Measurements from ENCODE around the gene SLC13A5. TPM values are rescaled to one million over a fixed set of nuclear protein-coding genes. Genes with fewer than 3 reads are reported as not detected.
A peak's percentile ranks its signal among the peaks of the same experiment; 100 is the strongest.
"Not testable (repeated sequence)": the region's sequence is repeated elsewhere in the genome, so short reads cannot be mapped to it uniquely, and the experiment has no call there.

SLC13A5 gene
- total RNA-seq, 1 donor from 2014 or later, result not detected

- intact Hi-C loops (cut with DNase I), result no loop called here
- ATAC-seq (ENCODE audit: poor library complexity) (no peak), DNase-seq (no peak)
Observed at GRCh38 chr17:6670571-6670970, 42.6 kb downstream of the SLC13A5 start.

- intact Hi-C loops (cut with DNase I), result loop anchor here (10.0 kb wide), 1 partner anchor 335 kb away; no protein-coding TSS in a partner anchor
Observed at GRCh38 chr17:6669479-6670212, 43.5 kb downstream of the SLC13A5 start.

DNA sequence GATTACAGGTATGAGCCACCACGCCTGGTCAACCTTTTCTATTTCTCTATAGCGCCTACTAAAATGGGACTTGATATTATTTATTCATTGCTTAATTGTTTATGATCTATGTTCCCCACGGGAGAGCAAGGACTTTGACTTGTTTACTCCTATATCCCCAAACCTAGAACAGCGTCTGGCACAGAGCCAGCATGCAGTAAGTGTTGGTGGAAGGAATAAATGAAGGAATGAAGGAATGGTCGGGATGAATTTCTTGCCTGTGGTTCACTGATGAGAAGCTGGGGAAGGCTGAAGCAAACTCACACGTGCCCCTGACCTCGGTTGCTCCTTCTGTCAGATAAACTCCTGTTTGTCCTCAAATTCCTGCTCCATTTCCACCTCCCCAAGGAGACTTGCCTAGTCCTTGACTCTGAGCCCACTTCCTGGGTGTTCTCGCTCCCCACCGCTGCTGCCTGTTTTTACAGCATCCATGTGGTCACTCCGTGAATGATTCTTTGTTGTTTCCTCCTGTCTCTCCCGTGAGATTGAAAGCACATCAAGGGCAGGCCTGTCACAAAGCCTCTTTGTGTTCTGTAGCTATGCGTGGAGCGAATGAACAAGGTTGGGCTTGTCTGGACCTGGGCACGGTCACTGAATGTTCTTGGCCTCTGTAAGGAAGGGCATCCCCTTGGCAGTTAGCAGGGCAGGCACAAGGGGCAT is 44.3 kb downstream of the SLC13A5 start:
- ATAC-seq (ENCODE audit: poor library complexity), result no peak
- DNase-seq, result no peak
- intact Hi-C loops (cut with DNase I), result loop anchor here (10.0 kb wide), 1 partner anchor 336 kb away; no protein-coding TSS in a partner anchor

More at GRCh38 chr17:6669479-6670212, 43.5 kb downstream of the SLC13A5 start:
- DNase-seq, result no peak
- ATAC-seq (ENCODE audit: poor library complexity), result no peak

- intact Hi-C loops (cut with DNase I), result loop anchor here (10.0 kb wide), 1 partner anchor 337 kb away; no protein-coding TSS in a partner anchor
- DNase-seq (no peak), ATAC-seq (ENCODE audit: poor library complexity) (no peak)
Observed at GRCh38 chr17:6668219-6668618, 45.0 kb downstream of the SLC13A5 start.

DNA sequence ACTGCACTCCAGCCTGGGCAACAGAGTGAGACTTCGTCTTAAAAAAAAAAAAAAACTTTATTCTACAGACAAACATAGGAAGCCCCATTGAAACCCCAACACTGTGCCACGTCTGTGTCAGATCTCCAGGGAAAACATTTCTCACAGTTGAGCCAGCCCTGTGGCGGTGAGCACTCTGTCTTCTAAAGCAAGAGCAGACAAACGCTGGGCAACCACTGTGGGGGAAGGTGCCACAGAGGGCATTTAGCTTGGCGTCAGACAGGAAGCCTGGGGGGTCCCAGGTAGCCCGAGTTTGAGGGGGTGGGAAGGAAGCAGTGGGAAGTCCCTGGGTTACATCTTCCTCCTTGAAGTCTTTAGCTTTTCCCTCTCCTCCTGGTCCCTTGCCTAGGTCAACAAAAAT is 45.7 kb downstream of the SLC13A5 start:
- DNase-seq (no peak), ATAC-seq (ENCODE audit: poor library complexity) (no peak)
- intact Hi-C loops (cut with DNase I), result loop anchor here (10.0 kb wide), 1 partner anchor 337 kb away; no protein-coding TSS in a partner anchor

GRCh38 chr17:6666557-6666956 is 46.6 kb downstream of the SLC13A5 start:
- intact Hi-C loops (cut with DNase I), result loop anchor here (10.0 kb wide), 1 partner anchor 338 kb away; no protein-coding TSS in a partner anchor
- ATAC-seq (ENCODE audit: poor library complexity) (no peak), DNase-seq (no peak)

DNA sequence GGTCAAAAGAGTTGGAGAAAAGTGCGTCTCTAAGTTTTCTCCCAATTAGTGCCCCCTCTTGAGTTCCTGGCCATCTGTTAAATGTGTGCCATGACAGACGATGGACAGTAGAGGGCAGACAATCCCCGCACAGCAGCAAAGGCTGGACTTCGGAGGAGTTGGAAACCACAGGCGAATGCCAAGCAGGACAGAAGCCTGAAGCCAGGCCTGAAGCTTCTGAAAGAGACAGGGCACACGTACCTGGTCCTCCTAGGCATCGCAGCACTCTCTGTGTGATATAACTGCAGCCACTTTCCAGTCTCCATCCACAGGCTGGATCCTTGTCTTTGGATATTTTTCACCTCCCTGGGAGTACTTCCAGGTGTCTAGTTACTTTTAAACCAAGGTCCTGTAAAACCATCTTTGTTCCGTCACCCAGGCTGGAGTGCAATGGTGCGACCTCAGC is 47.1 kb downstream of the SLC13A5 start:
- DNase-seq (peak; percentile 77), ATAC-seq (ENCODE audit: poor library complexity) (peak; percentile 94)
- intact Hi-C loops (cut with DNase I), result loop anchor here (10.0 kb wide), 1 partner anchor 339 kb away; no protein-coding TSS in a partner anchor

- ATAC-seq (ENCODE audit: poor library complexity); DNase-seq: not testable (repeated sequence)
- intact Hi-C loops (cut with DNase I), result loop anchor here (10.0 kb wide), 1 partner anchor 342 kb away; no protein-coding TSS in a partner anchor
Observed at GRCh38 chr17:6663200-6663599, 50.0 kb downstream of the SLC13A5 start.

- intact Hi-C loops (cut with DNase I), result loop anchor here (10.0 kb wide), 1 partner anchor 343 kb away; no protein-coding TSS in a partner anchor
- ATAC-seq (ENCODE audit: poor library complexity) (no peak), DNase-seq (no peak)
Observed at GRCh38 chr17:6661464-6661848, 51.7 kb downstream of the SLC13A5 start.

DNA sequence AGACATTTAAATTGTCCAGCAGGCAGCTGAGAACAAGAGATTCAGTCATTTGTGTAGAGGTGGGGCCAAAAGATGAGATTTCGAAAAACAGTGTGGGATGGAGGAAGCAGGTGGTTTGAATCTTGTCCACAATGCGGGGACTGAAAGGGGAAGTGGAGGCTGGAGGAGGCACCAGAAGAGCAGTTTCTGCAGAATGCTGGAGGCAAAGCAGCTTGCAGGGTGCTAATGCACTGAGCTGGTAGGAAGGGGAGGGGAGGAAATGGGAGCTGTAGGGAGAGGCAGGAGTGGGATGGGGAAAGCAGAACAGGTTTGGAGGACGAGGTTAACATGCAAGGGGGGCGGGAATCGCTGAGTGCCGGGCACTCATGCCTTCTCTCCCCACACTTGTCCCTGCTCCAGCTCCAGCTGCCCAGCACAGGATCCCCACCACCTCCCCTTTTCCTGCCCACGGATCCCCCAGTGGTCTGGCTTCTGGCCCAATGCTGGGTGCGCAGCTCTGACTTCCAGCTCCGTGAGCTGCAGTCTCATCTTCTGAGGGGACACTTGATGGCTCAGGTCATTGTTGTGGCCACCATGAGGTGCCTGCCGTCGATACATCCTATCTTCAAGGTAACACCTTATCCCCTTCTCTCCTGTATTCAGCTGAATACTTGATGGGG is 52.2 kb downstream of the SLC13A5 start:
- DNase-seq (no peak), ATAC-seq (ENCODE audit: poor library complexity) (peak; percentile 43)
- intact Hi-C loops (cut with DNase I), result loop anchor here (10.0 kb wide), 1 partner anchor 344 kb away; no protein-coding TSS in a partner anchor

GRCh38 chr17:6660101-6660500 is 53.1 kb downstream of the SLC13A5 start:
- DNase-seq, result no peak
- no peak for ATAC-seq (ENCODE audit: poor library complexity)
- intact Hi-C loops (cut with DNase I), result loop anchor here (10.0 kb wide), 1 partner anchor 345 kb away; no protein-coding TSS in a partner anchor

DNA sequence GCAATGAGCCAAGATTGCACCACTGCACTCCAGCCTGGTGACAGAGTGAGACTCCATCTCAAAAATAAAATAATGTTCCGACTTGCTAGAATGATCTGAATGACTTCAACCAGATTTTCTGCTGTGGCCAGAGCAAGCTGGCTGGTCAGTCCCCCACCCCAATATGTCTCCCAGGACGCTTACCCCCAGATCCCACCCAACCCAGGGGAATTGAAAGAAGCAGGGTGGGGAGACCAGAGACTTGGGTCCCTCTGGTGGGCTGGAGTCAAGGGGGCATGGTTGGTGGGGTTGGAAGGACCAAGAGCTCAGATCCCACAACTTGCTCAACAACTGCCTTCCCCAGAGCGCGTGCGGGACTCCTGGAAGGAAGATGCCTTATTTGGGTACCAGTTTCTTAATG is 54.8 kb downstream of the SLC13A5 start:
- DNase-seq; ATAC-seq (ENCODE audit: poor library complexity); intact Hi-C loops (cut with DNase I): not testable (repeated sequence)

DNA sequence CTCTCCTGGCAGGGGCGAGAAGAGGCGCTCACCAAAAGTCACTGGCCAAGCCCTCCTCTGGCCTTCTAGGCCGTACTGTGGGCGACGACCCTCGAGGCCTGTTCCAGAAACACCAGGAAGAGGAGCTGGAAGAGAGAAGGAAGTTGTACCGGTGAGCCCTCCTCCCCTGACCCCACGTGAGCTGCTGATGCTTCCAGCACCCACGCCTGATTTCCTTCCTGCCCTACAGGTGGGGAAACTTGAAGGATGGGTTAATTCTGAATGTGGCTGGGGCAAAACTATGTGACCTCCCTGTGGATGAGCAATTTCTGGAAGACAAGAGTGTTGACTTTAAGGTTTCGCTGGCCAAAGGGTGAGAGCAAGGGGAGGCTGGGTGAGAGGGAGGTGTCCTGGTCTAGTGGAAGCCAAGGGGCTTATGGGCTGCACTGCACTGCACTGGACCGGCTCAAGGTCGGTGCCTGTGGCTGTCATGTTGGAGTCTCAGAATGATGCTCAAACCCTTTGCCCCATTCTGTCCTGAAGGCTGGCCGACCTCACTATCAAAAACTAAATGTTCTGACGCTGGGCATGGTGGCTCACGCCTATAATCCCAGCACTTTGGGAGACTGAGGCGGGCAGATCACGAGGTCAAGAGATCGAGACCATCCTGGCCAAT is 55.4 kb downstream of the SLC13A5 start:
- ATAC-seq (ENCODE audit: poor library complexity) (no peak), DNase-seq (no peak)
- intact Hi-C loops (cut with DNase I), result no loop called here

DNA sequence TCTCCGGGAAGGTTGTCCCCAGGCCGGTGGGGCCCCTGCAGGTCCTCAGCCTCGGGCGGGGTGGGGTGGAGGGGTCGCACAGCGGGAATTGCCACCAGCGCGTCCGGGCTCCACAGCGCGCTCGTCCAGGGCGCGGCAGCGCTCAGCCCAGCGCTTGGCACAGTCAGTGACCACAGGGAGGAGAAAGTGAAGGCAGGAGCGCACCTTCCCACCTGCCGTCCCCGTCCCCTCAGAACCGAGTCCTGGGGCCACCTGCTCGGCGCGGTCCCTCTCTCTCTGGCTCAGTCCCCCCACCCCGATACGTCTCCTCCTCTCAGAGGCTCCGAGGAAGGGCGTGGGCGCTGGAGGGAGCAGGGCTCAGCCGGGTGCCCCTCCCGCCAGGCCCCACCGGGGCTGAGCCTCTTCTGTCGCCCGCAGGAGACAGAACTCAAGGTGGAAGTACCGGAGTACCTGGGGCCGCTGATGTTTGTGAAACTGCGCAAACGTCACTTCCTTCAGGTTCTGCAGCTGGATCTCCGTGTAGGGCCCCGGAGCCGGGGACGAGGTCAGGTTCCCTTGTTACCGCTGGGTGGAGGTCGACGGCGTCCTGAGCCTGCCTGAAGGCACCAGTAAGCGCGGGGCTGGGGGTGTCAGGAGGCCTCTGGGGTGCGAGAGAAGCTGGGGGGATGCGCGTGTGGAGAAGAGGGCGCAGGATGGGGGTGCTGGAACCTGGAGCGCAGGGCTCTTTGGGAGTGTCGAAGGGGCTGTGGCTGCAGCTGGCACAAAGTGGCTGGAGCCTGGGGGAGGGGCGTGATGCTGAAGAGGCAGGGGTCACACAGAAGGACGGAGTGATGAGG is 56.2 kb downstream of the SLC13A5 start:
- intact Hi-C loops (cut with DNase I); DNase-seq; ATAC-seq (ENCODE audit: poor library complexity): not testable (repeated sequence)

- intact Hi-C loops (cut with DNase I); ATAC-seq (ENCODE audit: poor library complexity); DNase-seq: not testable (repeated sequence)
Observed at GRCh38 chr17:6655732-6656361, 57.3 kb downstream of the SLC13A5 start.

DNA sequence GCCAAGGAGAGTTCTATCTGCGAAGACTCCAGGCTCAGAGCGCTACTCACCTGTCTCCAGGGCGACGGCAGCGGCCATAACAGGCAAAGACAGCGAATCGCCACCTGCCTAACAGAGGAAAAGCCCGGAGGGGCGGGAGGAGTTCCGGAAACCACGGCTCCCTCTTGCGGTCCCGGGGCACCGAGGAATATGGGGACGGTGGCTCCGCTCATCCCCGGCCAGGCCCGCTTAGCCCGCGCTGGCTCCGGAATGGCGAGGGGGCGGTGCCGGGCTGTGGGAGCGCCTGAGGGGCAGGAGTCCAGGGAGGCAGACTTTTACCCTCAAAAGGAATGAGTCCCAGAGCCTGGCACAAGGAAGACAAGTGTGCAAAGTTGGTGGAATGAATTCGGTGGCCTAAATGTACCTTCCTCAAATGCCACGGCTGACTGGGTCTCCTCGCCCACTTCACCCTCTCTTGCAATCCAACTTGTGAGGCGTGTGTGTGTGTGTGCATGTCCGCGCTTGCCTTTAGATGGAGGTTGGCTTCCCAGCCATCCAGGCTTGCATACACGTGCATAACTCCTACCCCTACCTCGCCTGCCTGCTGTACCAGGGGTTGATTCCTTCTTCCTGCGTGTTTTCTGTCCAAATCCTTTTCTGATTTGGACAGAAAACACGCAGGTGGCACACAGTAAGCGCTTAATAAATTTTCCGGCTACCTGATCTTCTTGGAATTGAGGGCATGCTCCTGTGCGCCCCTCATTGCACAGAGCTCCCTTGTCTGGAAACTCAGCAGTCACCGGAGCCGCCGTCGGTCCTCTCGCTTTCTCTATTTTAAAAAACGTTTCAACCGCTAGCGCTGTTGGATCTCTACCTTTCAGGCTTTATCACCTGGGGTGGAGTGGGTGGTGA is 58.1 kb downstream of the SLC13A5 start:
- intact Hi-C loops (cut with DNase I), result no loop called here
- no peak for ATAC-seq (ENCODE audit: poor library complexity)
- DNase-seq, result no peak

Data from Right ventricle myocardium superior (tissue), 1 donor.